ENCODE data around the gene LAG3. TPM values are rescaled to one million over a fixed set of nuclear protein-coding genes. Genes with fewer than 3 reads are reported as not detected.

Gene LAG3
- total RNA-seq, 1 experiment from 2014 or later: 1.9 TPM

DNA sequence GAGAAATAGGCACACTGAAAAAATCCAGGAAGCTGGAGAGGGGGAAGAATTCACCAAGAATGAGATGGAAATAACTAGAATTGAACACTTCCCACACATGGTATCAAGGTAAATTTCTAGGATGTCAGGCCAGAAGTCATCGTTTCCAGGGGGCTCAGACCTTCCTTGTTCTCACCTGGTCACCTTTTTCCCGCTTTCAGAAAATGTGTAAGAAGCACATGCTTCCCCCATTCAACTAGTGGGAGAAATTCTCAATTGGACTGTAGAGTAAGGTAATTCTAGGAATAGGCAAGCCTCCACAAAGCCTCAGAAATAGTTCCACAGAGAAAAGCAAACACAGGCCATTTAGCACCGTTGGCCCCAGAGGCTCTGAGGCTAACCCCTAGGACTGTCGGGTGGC, 8.9 kb upstream of the LAG3 start:
- no peak overlapping the region for H3K4me3 Mint-ChIP-seq (ENCODE audit: unreplicated experiment)
- H3K4me1 Mint-ChIP-seq (ENCODE audit: low read depth, unreplicated experiment): peaks cover 50% of the 10 kb centered on the region
- peaks cover 48% of the 10 kb centered on the region for H3K4me1 ChIP-seq

DNA sequence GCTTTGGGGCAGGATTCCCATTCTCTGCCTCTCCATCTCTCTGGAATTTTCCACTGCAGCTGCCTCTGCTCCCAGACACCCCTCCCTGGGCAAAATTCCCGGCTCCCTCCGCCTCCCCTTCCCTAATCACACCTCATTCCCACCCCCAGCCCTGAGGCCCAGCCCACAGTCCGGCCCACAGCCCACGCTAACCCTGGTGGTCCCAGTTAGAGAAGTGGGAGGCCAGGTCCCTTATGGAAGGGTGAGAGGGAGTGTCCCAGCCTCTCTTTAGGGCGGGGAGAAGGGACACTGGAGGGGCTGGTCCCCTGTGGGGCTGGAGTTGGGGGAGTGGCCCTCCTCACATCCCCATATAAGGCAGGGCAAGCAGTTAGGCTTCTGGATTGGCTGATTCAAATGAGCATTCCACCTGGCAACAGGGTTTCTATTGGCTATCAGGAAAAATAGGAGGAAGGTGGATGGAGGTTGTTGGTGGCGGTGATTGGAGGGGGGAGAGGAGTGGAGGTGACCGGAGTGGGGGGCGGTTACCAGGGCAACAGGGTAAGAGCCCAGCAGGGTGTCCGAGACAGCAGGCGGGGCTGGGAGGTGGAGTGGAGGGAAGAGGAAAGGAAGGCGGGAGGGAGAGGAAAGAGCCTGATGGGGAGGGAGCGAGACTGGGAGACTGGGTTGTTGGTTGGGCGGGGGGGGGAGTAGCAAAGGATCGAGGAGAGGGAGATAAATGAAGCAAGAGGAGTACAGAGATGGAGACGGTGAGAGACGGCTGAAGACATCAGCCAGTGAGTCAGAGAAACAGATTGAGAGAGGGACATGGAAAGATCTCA, 8.1 kb upstream of the LAG3 start:
- intact Hi-C loops (cut with micrococcal nuclease; ENCODE audit: unreplicated experiment): no loop called here
- H3K4me3 ChIP-seq (ENCODE audit: low read depth, low read length): peak overlapping the region; percentile 10; the same call in 1 of the 2 replicates

More for the DNA sequence above, 8.9 kb upstream of the LAG3 start:
- TF ChIP-seq, protein P1, sequence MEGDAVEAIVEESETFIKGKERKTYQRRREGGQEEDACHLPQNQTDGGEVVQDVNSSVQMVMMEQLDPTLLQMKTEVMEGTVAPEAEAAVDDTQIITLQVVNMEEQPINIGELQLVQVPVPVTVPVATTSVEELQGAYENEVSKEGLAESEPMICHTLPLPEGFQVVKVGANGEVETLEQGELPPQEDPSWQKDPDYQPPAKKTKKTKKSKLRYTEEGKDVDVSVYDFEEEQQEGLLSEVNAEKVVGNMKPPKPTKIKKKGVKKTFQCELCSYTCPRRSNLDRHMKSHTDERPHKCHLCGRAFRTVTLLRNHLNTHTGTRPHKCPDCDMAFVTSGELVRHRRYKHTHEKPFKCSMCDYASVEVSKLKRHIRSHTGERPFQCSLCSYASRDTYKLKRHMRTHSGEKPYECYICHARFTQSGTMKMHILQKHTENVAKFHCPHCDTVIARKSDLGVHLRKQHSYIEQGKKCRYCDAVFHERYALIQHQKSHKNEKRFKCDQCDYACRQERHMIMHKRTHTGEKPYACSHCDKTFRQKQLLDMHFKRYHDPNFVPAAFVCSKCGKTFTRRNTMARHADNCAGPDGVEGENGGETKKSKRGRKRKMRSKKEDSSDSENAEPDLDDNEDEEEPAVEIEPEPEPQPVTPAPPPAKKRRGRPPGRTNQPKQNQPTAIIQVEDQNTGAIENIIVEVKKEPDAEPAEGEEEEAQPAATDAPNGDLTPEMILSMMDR (IDR thresholded peaks at IDR 0.05; ENCODE audit: insufficient read depth in 1 of 2, low read depth in 1 of 2, low read length in 1 of 2, severe bottlenecking in 1 of 2, unreplicated experiment in 1 of 2): no peak
- DNase-seq: no peak
- intact Hi-C loops (cut with micrococcal nuclease; ENCODE audit: unreplicated experiment): no loop called here
- no peaks in the 10 kb centered on the region for H3K27me3 Mint-ChIP-seq (ENCODE audit: insufficient read depth, unreplicated experiment)
- no peaks in the 10 kb centered on the region for H3K9me3 ChIP-seq
- H3K36me3 ChIP-seq (ENCODE audit: control insufficient read depth, insufficient read depth, low read length): no peaks in the 10 kb centered on the region
- BruUV-seq (replicated peaks): TSS peak; percentile 72
- H3K27me3 ChIP-seq (replicated peaks; ENCODE audit: control insufficient read depth, insufficient read depth, low read length): no peaks in the 10 kb centered on the region
- H3K4me3 ChIP-seq (ENCODE audit: low read depth, low read length): no peak overlapping the region
- POLR2A ChIA-PET: interaction anchor here (0.6 to 1.1 kb wide), 3 partner anchors 10 to 64 kb away, joined by 3 read pairs; partner anchors contain the start of genes COPS7A and MLF2
- H3K9me3 Mint-ChIP-seq (ENCODE audit: unreplicated experiment): no peaks in the 10 kb centered on the region
- CTCF ChIA-PET: interaction anchor here (0.6 to 1.0 kb wide), 2 partner anchors 10 to 11 kb away, joined by 4 to 10 read pairs; partner anchors contain the start of gene MLF2
- H3K27ac Mint-ChIP-seq (ENCODE audit: unreplicated experiment): peak overlapping the region; percentile 79
- peaks cover 30% of the 10 kb centered on the region for H3K36me3 Mint-ChIP-seq (ENCODE audit: insufficient read depth, unreplicated experiment)

More for the DNA sequence above, 8.1 kb upstream of the LAG3 start:
- ChIA-PET CTCF (interaction anchor here (1.0 kb wide), 1 partner anchor 11 kb away, joined by 4 read pairs; the partner anchor contains the start of gene MLF2), POLR2A (interaction anchor here (0.6 to 3.2 kb wide), 4 partner anchors 11 to 218 kb away, joined by 3 to 42 read pairs (median 3); partner anchors contain the start of gene MLF2)
- peaks cover 53% of the 10 kb centered on the region for H3K4me1 Mint-ChIP-seq (ENCODE audit: low read depth, unreplicated experiment)
- TF ChIP-seq, protein P1 (IDR thresholded peaks at IDR 0.05; ENCODE audit: insufficient read depth in 1 of 2, low read depth in 1 of 2, low read length in 1 of 2, severe bottlenecking in 1 of 2, unreplicated experiment in 1 of 2): no peak
- DNase-seq: peak; percentile 89 to 95
- H3K27ac Mint-ChIP-seq (ENCODE audit: unreplicated experiment): peak overlapping the region; percentile 79
- H3K36me3 ChIP-seq (ENCODE audit: control insufficient read depth, insufficient read depth, low read length): no peaks in the 10 kb centered on the region
- H3K9me3 ChIP-seq: no peaks in the 10 kb centered on the region
- peaks cover 54% of the 10 kb centered on the region for H3K4me1 ChIP-seq
- H3K27me3 ChIP-seq (replicated peaks; ENCODE audit: control insufficient read depth, insufficient read depth, low read length): no peaks in the 10 kb centered on the region
- no peaks in the 10 kb centered on the region for H3K9me3 Mint-ChIP-seq (ENCODE audit: unreplicated experiment)
- no TSS peak for BruUV-seq (replicated peaks)
- H3K36me3 Mint-ChIP-seq (ENCODE audit: insufficient read depth, unreplicated experiment): peaks cover 30% of the 10 kb centered on the region
- no peaks in the 10 kb centered on the region for H3K27me3 Mint-ChIP-seq (ENCODE audit: insufficient read depth, unreplicated experiment)
- H3K4me3 Mint-ChIP-seq (ENCODE audit: unreplicated experiment): peak overlapping the region; percentile 71
